Activated CD4-positive, alpha-beta T cell treated with anti-CD3 and anti-CD28 coated beads, Interleukin-2, amount 10 ng/mL, durations not matched to agents 24 days and 14 days (primary cell): ENCODE measurements around the gene SPRED3. TPM values are rescaled to one million over a fixed set of nuclear protein-coding genes. Genes with fewer than 3 reads are reported as not detected.
A peak's percentile ranks its signal among the peaks of the same experiment; 100 is the strongest.
"Not testable (repeated sequence)": the region's sequence is repeated elsewhere in the genome, so short reads cannot be mapped to it uniquely, and the experiment has no call there.

Experiments used
- DNase-seq: peaks from one replicate; pipeline ENCODE4 v3.0.0; 2022
- H3K27ac Mint-ChIP-seq: one replicate; pipeline ENCODE4 v1.8.0; 2022; ENCODE audit warnings: mild to moderate bottlenecking, mixed read lengths
- H3K27me3 Mint-ChIP-seq: one replicate; pipeline ENCODE4 v1.8.0; 2022; ENCODE audit warnings: mixed read lengths
- H3K36me3 Mint-ChIP-seq: one replicate; pipeline ENCODE4 v1.8.0; 2022; ENCODE audit warnings: low read depth, mild to moderate bottlenecking, mixed read lengths
- H3K4me1 Mint-ChIP-seq: one replicate; pipeline ENCODE4 v1.8.0; 2021; ENCODE audit warnings: mixed read lengths
- H3K4me3 Mint-ChIP-seq: one replicate; pipeline ENCODE4 v1.8.0; 2022; ENCODE audit warnings: mild to moderate bottlenecking, moderate library complexity, mixed read lengths
- H3K9me3 Mint-ChIP-seq: one replicate; pipeline ENCODE4 v1.8.0; 2021; ENCODE audit warnings: mixed read lengths
- intact Hi-C: fragments of 100-400 bp; cut with micrococcal nuclease; formaldehyde crosslinking; loops from one replicate; pipeline ENCODE4 v1.15.1; 2023
- total RNA-seq: library from RNA; stranded (reverse); gene quantifications from 2 replicates; pipeline ENCODE4 v1.2.3, GENCODE V29; 2022

Gene SPRED3
- total RNA-seq, 1 donor from 2014 or later = 2.9 TPM

GRCh38 chr19:38405276-38405675, 16.8 kb downstream of the SPRED3 start:
- H3K27me3 Mint-ChIP-seq = no peaks in the 10 kb centered on the region
- H3K27ac Mint-ChIP-seq = no peak overlapping the region
- DNase-seq = no peak
- peak overlapping the region; percentile 49 for H3K4me3 Mint-ChIP-seq
- intact Hi-C loops = loop anchor here (10.0 kb wide), 1 partner anchor 490 kb away; the partner anchor contains the start of genes NFKBIB and SIRT2
- H3K36me3 Mint-ChIP-seq = peaks cover 21% of the 10 kb centered on the region
- no peaks in the 10 kb centered on the region for H3K9me3 Mint-ChIP-seq
- H3K4me1 Mint-ChIP-seq = peaks cover 12% of the 10 kb centered on the region

DNA sequence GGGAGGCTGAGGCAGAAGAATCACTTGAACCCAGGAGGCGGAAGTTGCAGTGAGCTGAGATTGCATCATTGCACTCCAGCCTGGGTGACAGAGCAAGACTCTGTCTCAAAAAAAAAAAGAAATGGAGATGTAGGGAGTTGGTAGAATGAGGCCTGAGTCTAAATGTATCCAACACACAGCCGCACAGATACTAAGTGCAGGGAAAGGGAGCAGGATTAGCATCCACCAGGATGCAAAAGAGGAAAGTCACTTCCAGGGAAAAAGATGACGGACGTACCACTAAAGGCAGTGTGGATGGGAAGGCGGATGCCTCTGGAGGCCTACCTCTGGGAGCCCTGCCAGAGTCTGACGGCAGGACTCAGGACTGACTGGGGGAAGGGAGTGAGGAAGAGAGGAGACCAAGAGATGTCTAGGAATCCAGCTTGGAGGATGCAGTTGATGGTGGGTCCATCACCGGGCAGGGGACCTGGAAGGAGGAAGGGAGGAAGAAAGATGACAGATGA, 21.2 kb downstream of the SPRED3 start:
- Mint-ChIP-seq H3K27me3 (no peaks in the 10 kb centered on the region), H3K36me3 (peaks cover 19% of the 10 kb centered on the region), H3K27ac (no peak overlapping the region), H3K4me3 (no peak overlapping the region), H3K4me1 (peaks cover 2% of the 10 kb centered on the region), H3K9me3 (no peaks in the 10 kb centered on the region)
- intact Hi-C loops = loop anchor here (10.0 kb wide), 1 partner anchor 485 kb away; the partner anchor contains the start of genes NFKBIB and SIRT2
- DNase-seq = no peak

GRCh38 chr19:38410407-38410806, 21.9 kb downstream of the SPRED3 start:
- H3K9me3 Mint-ChIP-seq, intact Hi-C loops, DNase-seq, H3K27ac Mint-ChIP-seq, H3K27me3 Mint-ChIP-seq, H3K4me3 Mint-ChIP-seq, H3K4me1 Mint-ChIP-seq: not testable (repeated sequence)
- peaks cover 13% of the 10 kb centered on the region for H3K36me3 Mint-ChIP-seq

- H3K27ac Mint-ChIP-seq = no peak overlapping the region
- no peaks in the 10 kb centered on the region for H3K27me3 Mint-ChIP-seq
- peaks cover 11% of the 10 kb centered on the region for H3K36me3 Mint-ChIP-seq
- no peaks in the 10 kb centered on the region for H3K4me1 Mint-ChIP-seq
- no peak overlapping the region for H3K4me3 Mint-ChIP-seq
- DNase-seq = no peak
- H3K9me3 Mint-ChIP-seq = no peaks in the 10 kb centered on the region
- intact Hi-C loops = no loop called here
Observed at GRCh38 chr19:38411041-38411712, 22.7 kb downstream of the SPRED3 start.

- H3K27ac Mint-ChIP-seq, H3K27me3 Mint-ChIP-seq, DNase-seq, H3K4me1 Mint-ChIP-seq, H3K4me3 Mint-ChIP-seq, intact Hi-C loops, H3K9me3 Mint-ChIP-seq: not testable (repeated sequence)
- peaks cover 10% of the 10 kb centered on the region for H3K36me3 Mint-ChIP-seq
Observed at GRCh38 chr19:38411898-38412297, 23.4 kb downstream of the SPRED3 start.

- H3K4me3 Mint-ChIP-seq = no peak overlapping the region
- peaks cover 5% of the 10 kb centered on the region for H3K36me3 Mint-ChIP-seq
- H3K9me3 Mint-ChIP-seq = no peaks in the 10 kb centered on the region
- DNase-seq = no peak
- no peaks in the 10 kb centered on the region for H3K27me3 Mint-ChIP-seq
- peaks cover 10% of the 10 kb centered on the region for H3K4me1 Mint-ChIP-seq
- H3K27ac Mint-ChIP-seq = no peak overlapping the region
- intact Hi-C loops = no loop called here
Observed at GRCh38 chr19:38412491-38412890, 24.0 kb downstream of the SPRED3 start.

GRCh38 chr19:38412961-38413360, 24.5 kb downstream of the SPRED3 start:
- intact Hi-C loops = no loop called here
- no peak overlapping the region for H3K27ac Mint-ChIP-seq
- H3K4me3 Mint-ChIP-seq = no peak overlapping the region
- no peaks in the 10 kb centered on the region for H3K9me3 Mint-ChIP-seq
- no peak for DNase-seq
- peaks cover 3% of the 10 kb centered on the region for H3K36me3 Mint-ChIP-seq
- H3K4me1 Mint-ChIP-seq = peaks cover 14% of the 10 kb centered on the region
- no peaks in the 10 kb centered on the region for H3K27me3 Mint-ChIP-seq

GRCh38 chr19:38413416-38413815, 24.9 kb downstream of the SPRED3 start:
- DNase-seq = no peak
- H3K27ac Mint-ChIP-seq = no peak overlapping the region
- peaks cover 3% of the 10 kb centered on the region for H3K36me3 Mint-ChIP-seq
- H3K4me3 Mint-ChIP-seq = no peak overlapping the region
- H3K27me3 Mint-ChIP-seq = no peaks in the 10 kb centered on the region
- H3K4me1 Mint-ChIP-seq = peaks cover 16% of the 10 kb centered on the region
- intact Hi-C loops = no loop called here
- H3K9me3 Mint-ChIP-seq = no peaks in the 10 kb centered on the region

GRCh38 chr19:38417146-38417543, 28.6 kb downstream of the SPRED3 start:
- intact Hi-C loops = no loop called here

GRCh38 chr19:38417544-38418506, 29.3 kb downstream of the SPRED3 start:
- H3K27ac Mint-ChIP-seq = peak overlapping the region; percentile 82
- no peaks in the 10 kb centered on the region for H3K27me3 Mint-ChIP-seq
- peak; percentile 91 for DNase-seq
- intact Hi-C loops = no loop called here
- H3K4me3 Mint-ChIP-seq = peak overlapping the region; percentile 88
- H3K36me3 Mint-ChIP-seq = no peaks in the 10 kb centered on the region
- peaks cover 19% of the 10 kb centered on the region for H3K4me1 Mint-ChIP-seq
- H3K9me3 Mint-ChIP-seq = no peaks in the 10 kb centered on the region

More at GRCh38 chr19:38417146-38417543, 28.6 kb downstream of the SPRED3 start:
- peak overlapping the region; percentile 82 for H3K27ac Mint-ChIP-seq
- no peaks in the 10 kb centered on the region for H3K27me3 Mint-ChIP-seq
- H3K36me3 Mint-ChIP-seq = no peaks in the 10 kb centered on the region
- H3K4me3 Mint-ChIP-seq = peak overlapping the region; percentile 88
- DNase-seq = no peak
- H3K9me3 Mint-ChIP-seq = no peaks in the 10 kb centered on the region
- H3K4me1 Mint-ChIP-seq = peaks cover 19% of the 10 kb centered on the region

DNA sequence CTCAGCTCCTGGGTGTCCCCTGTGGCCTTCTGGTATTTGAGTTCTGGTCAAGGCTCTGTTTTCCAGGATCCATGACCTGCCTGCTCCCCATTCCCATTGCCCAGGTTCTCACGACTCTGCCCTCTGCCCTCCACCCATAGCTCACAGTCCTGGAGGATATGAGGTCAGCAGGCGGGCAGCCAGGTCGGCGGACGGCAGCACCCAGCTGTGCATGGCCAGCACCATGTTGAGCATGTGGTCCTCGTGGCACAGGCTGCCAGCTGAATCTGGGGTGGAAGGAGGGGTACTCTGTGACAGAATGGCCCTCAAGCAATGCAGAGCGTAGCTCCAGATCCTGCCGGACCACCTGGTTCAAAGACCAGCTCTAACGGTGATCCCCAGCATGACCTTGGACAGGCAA, 32.4 kb downstream of the SPRED3 start:
- intact Hi-C loops = no loop called here
- peaks cover 21% of the 10 kb centered on the region for H3K4me1 Mint-ChIP-seq
- no peak for DNase-seq
- no peaks in the 10 kb centered on the region for H3K36me3 Mint-ChIP-seq
- no peak overlapping the region for H3K4me3 Mint-ChIP-seq
- no peaks in the 10 kb centered on the region for H3K27me3 Mint-ChIP-seq
- no peaks in the 10 kb centered on the region for H3K9me3 Mint-ChIP-seq
- H3K27ac Mint-ChIP-seq = no peak overlapping the region

- Mint-ChIP-seq H3K4me3 (no peak overlapping the region), H3K27ac (no peak overlapping the region), H3K4me1 (peaks cover 21% of the 10 kb centered on the region), H3K27me3 (no peaks in the 10 kb centered on the region), H3K9me3 (no peaks in the 10 kb centered on the region), H3K36me3 (no peaks in the 10 kb centered on the region)
- no peak for DNase-seq
- intact Hi-C loops = no loop called here
Observed at GRCh38 chr19:38421856-38422255, 33.4 kb downstream of the SPRED3 start.

- H3K9me3 Mint-ChIP-seq = no peaks in the 10 kb centered on the region
- no peak overlapping the region for H3K27ac Mint-ChIP-seq
- no peaks in the 10 kb centered on the region for H3K27me3 Mint-ChIP-seq
- H3K36me3 Mint-ChIP-seq = no peaks in the 10 kb centered on the region
- intact Hi-C loops = no loop called here
- no peak overlapping the region for H3K4me3 Mint-ChIP-seq
- no peak for DNase-seq
- H3K4me1 Mint-ChIP-seq = peaks cover 20% of the 10 kb centered on the region
Observed at GRCh38 chr19:38422438-38422837, 33.9 kb downstream of the SPRED3 start.

DNA sequence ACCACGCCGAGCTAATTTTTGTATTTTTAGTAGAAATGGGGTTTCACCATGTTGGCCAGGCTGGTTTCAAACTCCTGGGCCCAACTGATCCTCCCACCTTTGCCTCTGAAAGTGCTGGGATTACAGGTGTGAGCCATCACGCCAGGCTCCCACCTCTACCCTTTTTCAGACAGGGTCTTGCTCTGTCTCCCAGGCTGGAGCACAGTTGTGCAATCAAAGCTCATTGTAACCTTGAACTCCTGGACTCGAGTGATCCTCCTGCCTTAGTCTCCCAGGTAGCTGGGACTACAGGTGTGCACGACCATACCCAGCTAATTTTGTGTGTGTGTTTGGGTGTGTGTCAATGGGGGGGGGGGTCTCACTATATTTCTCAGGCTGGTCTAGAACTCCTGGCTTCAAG, 35.8 kb downstream of the SPRED3 start:
- intact Hi-C loops = no loop called here
- Mint-ChIP-seq H3K9me3 (no peaks in the 10 kb centered on the region), H3K36me3 (no peaks in the 10 kb centered on the region), H3K27ac (no peak overlapping the region), H3K4me1 (peaks cover 20% of the 10 kb centered on the region), H3K27me3 (no peaks in the 10 kb centered on the region), H3K4me3 (no peak overlapping the region)
- no peak for DNase-seq
